Gastroesophageal sphincter (tissue), 4 donors: Measurements from ENCODE around the gene ZEB2. TPM values are rescaled to one million over a fixed set of nuclear protein-coding genes. Genes with fewer than 3 reads are reported as not detected.
A peak's percentile ranks its signal among the peaks of the same experiment; 100 is the strongest.

Experiments
- ATAC-seq: fragments of 150-250 bp; one replicate; pipeline ENCODE4 v1.9.1; 2016; ENCODE audit warnings: mild to moderate bottlenecking, moderate library complexity
- H3K27ac ChIP-seq, 4 donors: fragments of 200-600 bp; sonication (generic) in 3 of 4; 1 replicate in 3 of 4; 2 replicates in 1 of 4; pipeline ENCODE4 v1.5.1; 2016 to 2019
- H3K27me3 ChIP-seq: fragments of 200-600 bp; sonication (generic); one replicate; pipeline ENCODE4 v1.5.1; 2019
- H3K36me3 ChIP-seq, 2 donors: fragments of 200-600 bp; sonication (generic); one replicate each; pipeline ENCODE4 v1.5.1; 2019; ENCODE audit warnings: control low read depth in 1 of 2
- H3K4me1 ChIP-seq, 3 donors: fragments of 200-600 bp; sonication (generic); 1 replicate in 2 of 3; 2 replicates in 1 of 3; pipeline ENCODE4 v1.5.1; 2016 to 2019; ENCODE audit warnings: control low read depth in 2 of 3
- H3K4me3 ChIP-seq, 2 donors: fragments of 200-600 bp; sonication (generic); one replicate each; pipeline ENCODE4 v1.5.1; 2019; ENCODE audit warnings: mild to moderate bottlenecking in 1 of 2, moderate library complexity in 1 of 2
- H3K9me3 ChIP-seq, 3 donors: fragments of 200-600 bp; sonication (generic); one replicate each; pipeline ENCODE4 v1.5.1; 2017 to 2019; ENCODE audit warnings: control low read depth in 2 of 3
- EP300 ChIP-seq: sonication (generic); formaldehyde crosslinking; IDR thresholded peaks from one replicate; pipeline ENCODE4 v1.6.1; 2017; ENCODE audit warnings: antibody characterized with exemption, mild to moderate bottlenecking
- POLR2A ChIP-seq, 2 donors: fragments of 450-650 bp; IDR thresholded peaks; one replicate each; pipeline ENCODE4 v1.6.1; 2017; ENCODE audit warnings: antibody characterized with exemption in 2 of 2, mild to moderate bottlenecking in 2 of 2, moderate library complexity in 1 of 2
- POLR2AphosphoS5 ChIP-seq: sonication (generic); formaldehyde crosslinking; IDR thresholded peaks from one replicate; pipeline ENCODE4 v1.6.1; 2017; ENCODE audit warnings: antibody characterized with exemption
- WGBS, 2 donors: methylation state at CpG; one replicate each; pipeline ENCODE4 v1.1.5; 2018; ENCODE audit warnings: low coverage in 1 of 2; 5-methylcytosine and 5-hydroxymethylcytosine counted together
- total RNA-seq, 4 donors: library from RNA; depleted of rRNA; stranded (reverse); fragments of >200 nt; gene quantifications; one replicate each; pipeline ENCODE4 v1.1.0, GENCODE V29; 2016
- TF ChIP-seq, protein P1 (sequence below), 4 experiments: fragments of 200-600 bp in 2 of 4; fragments of 450-650 bp in 2 of 4; sonication (generic) in 1 of 4; IDR thresholded peaks; one replicate each; pipeline ENCODE4 v1.5.1; 2017 to 2019; ENCODE audit warnings: antibody characterized with exemption in 4 of 4, mild to moderate bottlenecking in 2 of 4, moderate library complexity in 2 of 4

The ZEB2 gene
- total RNA-seq, 4 donors from 2014 or later, result 42.3 to 95.7 (median 53.8) TPM

DNA sequence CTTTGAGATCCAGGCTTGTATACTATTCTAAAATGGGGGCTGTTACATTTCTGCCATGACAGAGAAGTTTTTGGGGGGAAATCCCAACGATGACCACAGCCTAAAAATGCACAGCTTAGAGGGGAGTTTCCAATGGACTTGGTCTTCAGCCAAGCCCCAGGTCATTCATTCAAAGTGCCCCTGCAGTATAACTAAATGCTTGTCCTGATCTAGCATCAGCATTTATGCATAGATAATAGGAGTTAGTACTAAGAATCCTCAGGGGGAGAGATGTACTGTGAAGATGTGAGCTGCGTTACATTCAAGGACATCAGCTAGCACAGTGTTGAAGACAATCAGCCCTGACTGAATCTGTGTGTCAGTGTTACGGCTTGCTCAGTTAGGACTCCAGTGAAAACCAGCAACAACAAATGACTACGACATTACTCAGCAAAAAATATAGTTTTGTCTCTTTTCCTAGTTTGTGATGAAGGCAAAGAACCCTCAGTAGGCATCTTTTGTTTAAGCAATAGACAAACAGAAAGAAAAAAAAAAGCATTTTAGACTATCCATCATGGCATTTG, 160.9 kb downstream of the ZEB2 start:
- no peaks in the 10 kb centered on the region for H3K27me3 ChIP-seq
- H3K36me3 ChIP-seq, result no peaks in the 10 kb centered on the region
- no peak for ATAC-seq
- no peaks in the 10 kb centered on the region for H3K9me3 ChIP-seq
- 77 to 79% methylated on average over 4 of the region's 4 CpGs for WGBS, 2 donors
- H3K4me1 ChIP-seq, result no peaks in the 10 kb centered on the region
- no peak overlapping the region for H3K27ac ChIP-seq
- H3K4me3 ChIP-seq, result no peak overlapping the region
- TF ChIP-seq POLR2AphosphoS5 (no peak), EP300 (no peak), POLR2A (IDR thresholded peaks at IDR 0.05) (no peak)
- TF ChIP-seq, protein P1, sequence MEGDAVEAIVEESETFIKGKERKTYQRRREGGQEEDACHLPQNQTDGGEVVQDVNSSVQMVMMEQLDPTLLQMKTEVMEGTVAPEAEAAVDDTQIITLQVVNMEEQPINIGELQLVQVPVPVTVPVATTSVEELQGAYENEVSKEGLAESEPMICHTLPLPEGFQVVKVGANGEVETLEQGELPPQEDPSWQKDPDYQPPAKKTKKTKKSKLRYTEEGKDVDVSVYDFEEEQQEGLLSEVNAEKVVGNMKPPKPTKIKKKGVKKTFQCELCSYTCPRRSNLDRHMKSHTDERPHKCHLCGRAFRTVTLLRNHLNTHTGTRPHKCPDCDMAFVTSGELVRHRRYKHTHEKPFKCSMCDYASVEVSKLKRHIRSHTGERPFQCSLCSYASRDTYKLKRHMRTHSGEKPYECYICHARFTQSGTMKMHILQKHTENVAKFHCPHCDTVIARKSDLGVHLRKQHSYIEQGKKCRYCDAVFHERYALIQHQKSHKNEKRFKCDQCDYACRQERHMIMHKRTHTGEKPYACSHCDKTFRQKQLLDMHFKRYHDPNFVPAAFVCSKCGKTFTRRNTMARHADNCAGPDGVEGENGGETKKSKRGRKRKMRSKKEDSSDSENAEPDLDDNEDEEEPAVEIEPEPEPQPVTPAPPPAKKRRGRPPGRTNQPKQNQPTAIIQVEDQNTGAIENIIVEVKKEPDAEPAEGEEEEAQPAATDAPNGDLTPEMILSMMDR (IDR thresholded peaks at IDR 0.05), result no peak

DNA sequence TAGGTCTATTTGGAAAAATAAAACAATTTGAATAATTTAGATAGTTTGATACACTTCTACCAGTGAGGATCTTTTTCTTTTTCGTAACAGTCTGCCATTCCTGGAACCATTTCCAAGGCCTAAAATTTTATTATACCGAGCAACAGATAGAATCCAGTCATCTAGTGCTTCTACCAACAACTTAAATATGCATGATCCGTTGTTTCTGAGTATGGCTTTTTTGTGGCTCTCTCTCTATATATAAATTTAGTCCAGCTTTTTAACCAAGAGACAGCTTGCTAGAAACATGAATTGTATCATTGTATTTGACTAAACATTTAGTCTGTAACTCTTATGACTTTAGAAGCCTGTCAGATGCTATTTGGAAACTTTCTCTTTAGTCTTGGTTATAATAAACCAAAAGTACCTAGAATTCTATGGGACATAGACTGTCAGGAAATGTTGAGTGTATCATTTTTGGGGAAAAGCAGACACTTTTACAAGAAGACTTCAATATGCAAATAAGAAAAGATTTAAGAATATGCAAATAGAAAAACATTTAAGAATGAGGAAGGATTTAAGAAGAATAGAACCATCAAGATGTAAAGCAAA, 161.4 kb downstream of the ZEB2 start:
- H3K4me3 ChIP-seq, result no peak overlapping the region
- 72 to 85% methylated on average over 3 of the region's 3 CpGs for WGBS, 2 donors
- ATAC-seq, result no peak
- no peaks in the 10 kb centered on the region for H3K9me3 ChIP-seq
- no peaks in the 10 kb centered on the region for H3K27me3 ChIP-seq
- H3K27ac ChIP-seq, result peak overlapping the region in 1 of 4 donors; percentile 3
- H3K36me3 ChIP-seq, result no peaks in the 10 kb centered on the region
- no peaks in the 10 kb centered on the region for H3K4me1 ChIP-seq
- no peak for TF ChIP-seq EP300
- TF ChIP-seq POLR2A (IDR thresholded peaks at IDR 0.05), result no peak
- TF ChIP-seq POLR2AphosphoS5, result no peak
- TF ChIP-seq, protein P1 (IDR thresholded peaks at IDR 0.05), result no peak

DNA sequence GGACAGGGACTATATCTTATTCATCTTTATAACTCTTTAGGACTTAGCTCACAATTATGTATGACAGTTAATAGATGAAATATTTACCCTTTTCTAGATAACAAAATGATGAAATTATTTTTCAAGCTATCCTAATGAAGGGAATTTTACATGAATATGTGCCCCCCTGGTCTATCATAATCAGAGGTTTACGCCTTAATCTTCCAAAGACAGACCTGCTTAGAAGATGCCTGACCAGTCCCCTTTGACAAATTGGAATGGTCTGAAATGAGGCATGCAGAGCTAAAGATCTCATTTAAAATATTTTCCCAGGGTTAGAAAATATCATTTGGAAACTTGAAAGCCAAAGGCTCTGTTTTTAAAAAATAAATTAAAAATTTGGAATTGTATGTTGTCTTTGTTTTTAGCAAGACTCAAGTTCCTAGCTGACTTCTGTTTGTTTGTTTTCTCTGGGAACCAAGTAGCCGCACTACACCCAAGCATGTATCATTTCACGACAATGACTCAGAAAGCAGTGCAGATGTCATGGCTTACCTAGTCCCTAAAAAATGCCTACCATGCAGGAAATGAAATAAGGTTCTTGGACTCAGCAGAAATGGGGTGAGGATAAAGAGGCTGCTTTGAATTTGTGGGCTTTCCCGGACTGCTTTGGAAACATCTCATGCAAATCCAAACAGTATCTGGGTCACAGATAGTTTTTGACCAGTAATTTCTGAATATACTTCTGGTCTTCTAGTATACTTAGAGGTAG, 162.1 kb downstream of the ZEB2 start:
- 57 to 66% methylated on average over 4 of the region's 4 CpGs for WGBS, 2 donors
- Histone ChIP-seq H3K9me3 (no peaks in the 10 kb centered on the region), H3K36me3 (no peaks in the 10 kb centered on the region), H3K27ac (peak overlapping the region in 1 of 4 donors; percentile 32), H3K4me1 (no peaks in the 10 kb centered on the region), H3K27me3 (no peaks in the 10 kb centered on the region), H3K4me3 (no peak overlapping the region)
- no peak for TF ChIP-seq EP300
- peak; percentile 43 for TF ChIP-seq POLR2AphosphoS5
- ATAC-seq, result peak; percentile 65

DNA sequence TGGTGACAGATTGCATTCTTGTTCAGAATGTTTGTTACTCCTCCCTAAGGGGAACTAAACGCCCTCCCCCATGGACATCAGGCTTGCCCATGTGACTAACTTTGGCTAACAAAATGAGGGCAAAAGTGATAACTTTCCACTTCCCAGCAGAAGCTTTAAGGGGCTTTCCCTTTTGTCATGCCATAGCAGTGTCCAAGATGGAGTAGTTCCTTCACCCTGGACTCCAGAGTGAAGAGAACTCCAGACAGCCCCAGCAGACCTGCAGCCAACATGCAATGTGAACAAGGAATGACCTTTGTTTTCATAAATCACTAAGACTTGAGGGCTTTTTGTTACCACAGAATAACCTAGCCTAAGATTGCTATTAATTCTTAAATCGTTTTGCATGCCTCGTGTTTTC, 163.5 kb downstream of the ZEB2 start:
- H3K4me3 ChIP-seq, result no peak overlapping the region
- no peaks in the 10 kb centered on the region for H3K27me3 ChIP-seq
- ATAC-seq, result peak; percentile 47
- H3K27ac ChIP-seq, result no peak overlapping the region
- H3K9me3 ChIP-seq, result no peaks in the 10 kb centered on the region
- no peaks in the 10 kb centered on the region for H3K36me3 ChIP-seq
- 67 to 80% methylated on average over 1 to 3 of the region's 3 CpGs for WGBS, 2 donors
- no peaks in the 10 kb centered on the region for H3K4me1 ChIP-seq
- TF ChIP-seq, protein P1 (IDR thresholded peaks at IDR 0.05), result no peak
- TF ChIP-seq POLR2A (IDR thresholded peaks at IDR 0.05), result no peak
- no peak for TF ChIP-seq POLR2AphosphoS5
- TF ChIP-seq EP300, result no peak

- Histone ChIP-seq H3K4me1 (no peaks in the 10 kb centered on the region), H3K9me3 (no peaks in the 10 kb centered on the region), H3K27me3 (no peaks in the 10 kb centered on the region), H3K27ac (no peak overlapping the region), H3K4me3 (no peak overlapping the region), H3K36me3 (no peaks in the 10 kb centered on the region)
- no peak for ATAC-seq
- TF ChIP-seq, protein P1 (IDR thresholded peaks at IDR 0.05), result no peak
- TF ChIP-seq POLR2AphosphoS5 (no peak), EP300 (no peak), POLR2A (IDR thresholded peaks at IDR 0.05) (no peak)
- 68 to 90% methylated on average over 2 to 3 of the region's 3 CpGs for WGBS, 2 donors
Observed at GRCh38 chr2:144354953-144355352, 165.0 kb downstream of the ZEB2 start.
